ENCODE measurements around the gene TMPRSS2.

Gene TMPRSS2

DNA sequence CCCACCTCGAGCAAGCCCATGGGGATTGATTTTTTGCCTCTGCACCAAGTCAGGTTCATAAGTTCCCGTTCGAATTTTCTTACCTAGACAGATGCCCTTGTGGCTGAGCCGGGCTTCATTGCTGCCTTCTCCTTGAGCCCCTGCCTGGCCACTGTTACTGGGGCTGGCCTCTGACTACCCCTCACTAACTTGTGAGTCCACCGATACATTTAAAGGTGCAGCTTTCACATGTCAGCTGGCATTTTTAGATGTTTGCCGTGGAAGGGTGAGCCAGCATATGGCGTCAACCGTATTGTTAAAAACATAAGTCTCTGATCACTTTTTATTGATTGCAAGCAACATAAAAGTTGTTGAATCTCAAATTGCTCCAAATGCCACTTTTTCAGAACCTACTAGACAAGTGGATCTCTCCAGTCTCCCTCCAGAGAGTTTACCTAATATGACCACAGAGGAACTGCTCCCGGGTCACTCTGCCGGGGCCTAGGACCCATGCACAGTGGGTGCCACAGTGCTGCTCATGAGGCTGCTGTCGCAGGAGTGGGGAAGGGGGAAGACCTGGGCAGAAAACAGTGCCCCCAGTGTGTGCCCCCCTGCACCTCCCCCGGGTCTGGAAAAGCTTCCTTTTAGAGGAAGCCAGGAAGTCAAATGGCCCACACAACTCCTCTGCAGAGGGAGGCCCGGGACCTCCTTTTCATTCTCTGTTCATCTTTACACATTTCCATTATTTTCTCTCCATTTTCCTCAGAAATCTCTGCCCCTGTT, 63.1 kb downstream of the TMPRSS2 start:
- Histone ChIP-seq H3K27ac (no peak overlapping the region), H3K4me3 (no peak overlapping the region)
- no peak for TF ChIP-seq CTCF (IDR thresholded peaks at IDR 0.05)
- no peak for DNase-seq (ENCODE audit: low spot score)

DNA sequence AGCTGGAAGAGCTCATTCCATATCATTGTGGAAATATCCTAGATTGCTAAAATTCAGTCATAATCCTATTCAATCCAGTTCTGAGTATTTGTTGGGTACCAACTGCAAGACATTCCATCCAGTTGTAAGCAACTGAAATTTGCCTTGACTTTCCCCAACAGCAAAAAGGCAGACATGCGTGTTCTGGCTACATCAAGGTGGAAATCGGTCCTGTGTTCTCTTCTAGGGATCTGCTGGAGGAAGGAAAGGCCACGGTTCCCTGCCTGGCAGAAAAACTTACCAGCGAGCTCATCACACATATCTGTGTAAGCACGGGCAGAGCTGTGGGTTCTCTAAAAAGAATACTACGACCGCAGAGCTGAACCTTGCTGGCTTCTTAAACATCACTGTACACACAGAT, 64.4 kb downstream of the TMPRSS2 start:
- no peak for TF ChIP-seq CTCF (IDR thresholded peaks at IDR 0.05)
- Histone ChIP-seq H3K27ac (no peak overlapping the region), H3K4me3 (no peak overlapping the region)
- DNase-seq (ENCODE audit: low spot score): no peak

DNA sequence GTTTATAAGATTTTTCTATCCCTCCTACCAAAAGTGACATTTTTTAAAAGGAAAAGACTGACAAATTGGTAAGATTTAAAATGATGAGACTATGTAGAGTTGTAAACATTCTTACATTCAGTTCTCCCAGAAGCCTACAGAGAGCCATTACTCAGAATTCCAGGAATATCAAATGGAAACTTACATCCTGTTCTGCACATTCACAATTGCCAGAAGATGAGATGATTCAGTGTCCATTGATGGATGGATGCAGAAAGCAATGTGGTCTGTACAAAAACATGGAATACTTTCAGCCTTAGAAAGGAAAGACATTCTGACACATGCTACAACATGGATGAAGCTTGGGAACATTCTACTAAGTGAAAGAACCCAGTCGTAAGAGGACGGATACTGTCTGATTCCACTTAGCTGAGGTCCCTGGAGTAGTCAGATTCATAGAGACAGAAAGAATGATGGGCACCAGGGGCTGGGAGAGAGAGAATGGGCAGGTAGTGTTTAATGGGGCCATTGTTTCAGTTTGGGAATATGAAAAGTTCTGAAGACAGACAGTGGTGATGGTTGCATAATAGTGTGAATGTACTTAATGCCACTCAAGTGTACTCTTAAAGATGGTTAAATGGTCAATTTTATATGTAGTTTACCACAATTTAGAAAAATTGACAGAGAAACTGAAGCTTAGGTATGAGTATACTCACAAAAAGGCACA, 65.3 kb downstream of the TMPRSS2 start:
- H3K27ac ChIP-seq: no peak overlapping the region
- no peak for DNase-seq (ENCODE audit: low spot score)
- no peak overlapping the region for H3K4me3 ChIP-seq
- TF ChIP-seq CTCF (IDR thresholded peaks at IDR 0.05): no peak

GRCh38 chr21:41441546-41441945, 66.4 kb downstream of the TMPRSS2 start:
- DNase-seq (ENCODE audit: low spot score): no peak
- Histone ChIP-seq H3K27ac (no peak overlapping the region), H3K4me3 (no peak overlapping the region)
- no peak for TF ChIP-seq CTCF (IDR thresholded peaks at IDR 0.05)

- no peak for TF ChIP-seq CTCF (IDR thresholded peaks at IDR 0.05)
- Histone ChIP-seq H3K4me3 (no peak overlapping the region), H3K27ac (no peak overlapping the region)
- DNase-seq (ENCODE audit: low spot score): no peak
These were observed 68.7 kb downstream of the TMPRSS2 start for GRCh38 chr21:41439248-41439647.

GRCh38 chr21:41438425-41439113, 69.4 kb downstream of the TMPRSS2 start:
- no peak overlapping the region for H3K27ac ChIP-seq
- no peak for TF ChIP-seq CTCF (IDR thresholded peaks at IDR 0.05)
- peak; percentile 52 for DNase-seq (ENCODE audit: low spot score)
- no peak overlapping the region for H3K4me3 ChIP-seq

Measured in coronary artery (tissue), 2 donors.